ENCODE results near the gene CENPV. TPM values are rescaled to one million over a fixed set of nuclear protein-coding genes. Genes with fewer than 3 reads are reported as not detected.

CENPV gene
- total RNA-seq, 4 donors from 2014 or later: 18.3 to 39.4 (median 28.5) TPM

- no peak for DNase-seq
- ATAC-seq: no peak
- intact Hi-C loops (cut with DNase I; ENCODE audit: low total_unique reads): no loop called here
- Histone ChIP-seq H3K4me3 (no peak overlapping the region), H3K36me3 (no peaks in the 10 kb centered on the region), H3K27me3 (no peaks in the 10 kb centered on the region), H3K9me3 (no peaks in the 10 kb centered on the region), H3K27ac (no peak overlapping the region), H3K4me1 (no peaks in the 10 kb centered on the region)
- TF ChIP-seq CTCF (IDR thresholded peaks at IDR 0.05 in 4 of 5, conservative IDR thresholded peaks at IDR 0.05 in 1 of 5) (no peak), POLR2A (IDR thresholded peaks at IDR 0.05) (no peak)
- in situ Hi-C loops (cut with MboI; ENCODE audit: low sequenced_read_pairs in 4 of 4): no loop called here
Measured at GRCh38 chr17:16294560-16294959, 58.7 kb downstream of the CENPV start.

GRCh38 chr17:16293931-16294330, 59.3 kb downstream of the CENPV start:
- intact Hi-C loops (cut with DNase I; ENCODE audit: low total_unique reads): no loop called here
- Histone ChIP-seq H3K36me3 (no peaks in the 10 kb centered on the region), H3K4me1 (no peaks in the 10 kb centered on the region), H3K27ac (no peak overlapping the region), H3K4me3 (no peak overlapping the region), H3K27me3 (no peaks in the 10 kb centered on the region), H3K9me3 (no peaks in the 10 kb centered on the region)
- TF ChIP-seq POLR2A (IDR thresholded peaks at IDR 0.05) (no peak), CTCF (IDR thresholded peaks at IDR 0.05 in 4 of 5, conservative IDR thresholded peaks at IDR 0.05 in 1 of 5) (no peak)
- DNase-seq (no peak), ATAC-seq (no peak)
- in situ Hi-C loops (cut with MboI; ENCODE audit: low sequenced_read_pairs in 4 of 4): no loop called here

Other genes starting within 250 kb of the CENPV start
- gene NCOR1, start 137.9 kb downstream of the CENPV start, total RNA-seq: 100 to 1,000 TPM; 122 to 152 (median 132) TPM
- gene PIGL, start 136.3 kb downstream of the CENPV start, total RNA-seq: 1 to 10 TPM; 6.2 to 7.4 (median 7.0) TPM
- gene UBB, start 27.6 kb upstream of the CENPV start, total RNA-seq: 1,000 to 10,000 TPM; 1,099 to 1,543 (median 1,420) TPM
- 1 to 10 TPM; 2.9 to 4.4 (median 3.4) TPM for gene TRPV2, start 62.1 kb upstream of the CENPV start, total RNA-seq
- under 1 TPM in 2 of 4 donors, not detected in 2; 0.34 to 0.80 TPM for gene LRRC75A, start 138.7 kb upstream of the CENPV start, total RNA-seq
- 1 to 10 TPM; 1.5 to 7.2 (median 4.9) TPM for gene ZNF287, start 215.7 kb upstream of the CENPV start, total RNA-seq

Measured in gastrocnemius medialis (tissue), 4 donors.